Right lobe of liver (tissue), 4 donors: ENCODE measurements around the gene LZTFL1.

Experiments
- CTCF ChIP-seq, 4 donors: fragments of 200-600 bp in 3 of 4; fragments of 450-650 bp in 1 of 4; IDR thresholded peaks; one replicate each; pipeline versions ENCODE4 v1.5.1 to v1.8.0; 2016 to 2022; ENCODE audit warnings: antibody characterized with exemption in 4 of 4, mild to moderate bottlenecking in 2 of 4
- POLR2A ChIP-seq: fragments of 450-650 bp; IDR thresholded peaks from one replicate; pipeline ENCODE4 v1.6.1; 2017; ENCODE audit warnings: antibody characterized with exemption, mild to moderate bottlenecking
- donor health status: DM: no; HTN: no; CAD: no.
- donor health status: DM: no; HTN: no; CAD: no.
- donor health status: DM: no; HTN: yes; CAD: no.

GRCh38 chr3:45783667-45784066, 58.3 kb downstream of the LZTFL1 start:
- TF ChIP-seq POLR2A: no peak
- TF ChIP-seq CTCF (IDR thresholded peaks at IDR 0.05): no peak
